ENCODE results near the gene SH3RF2.

DNA sequence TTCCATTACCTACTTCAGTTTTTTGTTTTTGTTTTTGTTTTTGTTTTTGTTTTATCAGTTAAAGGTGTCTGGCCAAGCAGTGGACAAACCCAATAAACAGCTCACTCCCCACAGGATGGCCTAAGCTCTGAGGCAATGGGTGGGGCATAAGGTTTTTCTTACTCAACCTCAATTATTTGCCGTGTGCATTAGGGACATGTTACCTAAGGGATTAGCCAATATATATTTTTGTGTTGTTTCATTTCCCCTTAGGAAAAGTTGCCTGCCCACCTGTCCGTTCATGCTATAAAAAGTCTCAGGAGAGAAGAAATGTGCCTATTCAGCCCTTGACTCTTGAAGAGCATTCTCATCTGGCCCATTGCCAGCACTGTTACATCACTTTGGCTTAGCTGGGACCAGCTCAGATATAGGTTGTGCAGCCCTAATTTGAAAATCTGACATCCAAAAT, 7.3 kb downstream of the SH3RF2 start:
- TF ChIP-seq, protein P1, sequence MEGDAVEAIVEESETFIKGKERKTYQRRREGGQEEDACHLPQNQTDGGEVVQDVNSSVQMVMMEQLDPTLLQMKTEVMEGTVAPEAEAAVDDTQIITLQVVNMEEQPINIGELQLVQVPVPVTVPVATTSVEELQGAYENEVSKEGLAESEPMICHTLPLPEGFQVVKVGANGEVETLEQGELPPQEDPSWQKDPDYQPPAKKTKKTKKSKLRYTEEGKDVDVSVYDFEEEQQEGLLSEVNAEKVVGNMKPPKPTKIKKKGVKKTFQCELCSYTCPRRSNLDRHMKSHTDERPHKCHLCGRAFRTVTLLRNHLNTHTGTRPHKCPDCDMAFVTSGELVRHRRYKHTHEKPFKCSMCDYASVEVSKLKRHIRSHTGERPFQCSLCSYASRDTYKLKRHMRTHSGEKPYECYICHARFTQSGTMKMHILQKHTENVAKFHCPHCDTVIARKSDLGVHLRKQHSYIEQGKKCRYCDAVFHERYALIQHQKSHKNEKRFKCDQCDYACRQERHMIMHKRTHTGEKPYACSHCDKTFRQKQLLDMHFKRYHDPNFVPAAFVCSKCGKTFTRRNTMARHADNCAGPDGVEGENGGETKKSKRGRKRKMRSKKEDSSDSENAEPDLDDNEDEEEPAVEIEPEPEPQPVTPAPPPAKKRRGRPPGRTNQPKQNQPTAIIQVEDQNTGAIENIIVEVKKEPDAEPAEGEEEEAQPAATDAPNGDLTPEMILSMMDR (IDR thresholded peaks at IDR 0.05 in 2 of 3, conservative IDR thresholded peaks at IDR 0.05 in 1 of 3; ENCODE audit: insufficient read depth in 2 of 3, low read depth in 1 of 3, low read length in 3 of 3), result no peak
- no peak for TF ChIP-seq MEF2A (IDR thresholded peaks at IDR 0.05; ENCODE audit: control insufficient read depth, low read depth, low read length)
- TF ChIP-seq DEAF1 (CRISPR knock-in tag; IDR thresholded peaks at IDR 0.05), result no peak
- no peak for TF ChIP-seq NELFE (IDR thresholded peaks at IDR 0.05; ENCODE audit: insufficient read depth, insufficient read length)
- no peak for TF ChIP-seq KLF1 (tag; IDR thresholded peaks at IDR 0.05)
- TF ChIP-seq ZFX (CRISPR knock-in tag; IDR thresholded peaks at IDR 0.05), result no peak
- TF ChIP-seq DPF2 (IDR thresholded peaks at IDR 0.05), result no peak
- TF ChIP-seq SP2 (IDR thresholded peaks at IDR 0.05; ENCODE audit: extremely low read depth, low read depth, low read length, poor library complexity, severe bottlenecking), result no peak
- TF ChIP-seq POLR2AphosphoS5 (IDR thresholded peaks at IDR 0.05; ENCODE audit: control insufficient read depth, insufficient read depth, low read depth, low read length), result no peak
- no peak for TF ChIP-seq STAT5A (IDR thresholded peaks at IDR 0.05; ENCODE audit: borderline replicate concordance, low read length)
- TF ChIP-seq POLR2AphosphoS2 (IDR thresholded peaks at IDR 0.05; ENCODE audit: low read length), result no peak

Data from K562 (cell line).